Activated T-cell treated with anti-CD3 and anti-CD28 coated beads, Interleukin-2, amount 50 U/mL, for 72 hours (primary cell): ENCODE measurements around the gene GRIN3B. TPM values are rescaled to one million over a fixed set of nuclear protein-coding genes. Genes with fewer than 3 reads are reported as not detected.

Experiments used
- ATAC-seq, 2 donors: fragments of 150-1000 bp; cut with Tn5 transposase; replicated peaks in 1 of 2; 2 replicates each; pipeline ENCODE4 v1.10.0; 2021; ENCODE audit warnings: moderate library complexity in 2 of 2, mild to moderate bottlenecking in 1 of 2
- DNase-seq, 2 donors: peaks; one replicate each; pipeline ENCODE4 v3.0.0; 2021 to 2022; ENCODE audit warnings: mixed read lengths in 1 of 2
- H3K27ac Mint-ChIP-seq: one replicate; pipeline ENCODE4 v1.8.0; 2022; ENCODE audit warnings: mild to moderate bottlenecking, moderate library complexity, mixed read lengths
- H3K27me3 Mint-ChIP-seq: one replicate; pipeline ENCODE4 v1.8.0; 2022; ENCODE audit warnings: low read depth, mixed read lengths
- H3K36me3 Mint-ChIP-seq, 2 donors: one replicate each; pipeline ENCODE4 v1.8.0; 2022; ENCODE audit warnings: mixed read lengths in 2 of 2, mild to moderate bottlenecking in 1 of 2; ENCODE audit not compliant: insufficient read depth in 2 of 2
- H3K4me1 Mint-ChIP-seq: one replicate; pipeline ENCODE4 v1.8.0; 2022; ENCODE audit warnings: low read depth, mixed read lengths
- H3K4me3 Mint-ChIP-seq, 2 donors: one replicate each; pipeline ENCODE4 v1.8.0; 2022; ENCODE audit warnings: mild to moderate bottlenecking in 2 of 2, mixed read lengths in 2 of 2, moderate library complexity in 2 of 2
- H3K9me3 Mint-ChIP-seq, 2 donors: one replicate each; pipeline ENCODE4 v1.8.0; 2022; ENCODE audit warnings: mixed read lengths in 2 of 2
- total RNA-seq, 2 donors: library from RNA; stranded (reverse); gene quantifications; one replicate each; pipeline ENCODE4 v1.2.3, GENCODE V29; 2022

The GRIN3B gene
- total RNA-seq, 2 donors from 2014 or later, result 0.10 to 0.35 TPM

DNA sequence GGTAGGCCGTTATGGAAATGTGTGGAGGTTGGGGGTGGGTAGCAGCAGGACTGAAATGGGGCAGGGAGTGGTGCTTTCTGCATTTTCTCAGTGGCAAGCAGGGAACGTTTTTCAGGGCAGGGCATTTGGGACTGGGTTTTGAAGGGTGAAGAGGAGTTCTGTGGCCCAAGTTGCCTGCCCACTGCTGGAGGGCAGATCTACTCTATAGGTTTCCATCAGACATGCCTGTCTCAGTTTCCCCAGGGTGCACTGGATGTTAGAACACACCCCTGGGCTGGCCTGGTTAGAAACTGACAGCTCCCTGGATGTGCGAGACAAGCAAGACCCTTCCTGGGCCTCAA, 870 bp upstream of the GRIN3B start:
- H3K9me3 Mint-ChIP-seq, result no peaks in the 10 kb centered on the region
- ATAC-seq (no peak), DNase-seq (no peak)
- H3K27me3 Mint-ChIP-seq, result peaks cover 32% of the 10 kb centered on the region
- no peak overlapping the region for H3K27ac Mint-ChIP-seq
- peaks cover 24% of the 10 kb centered on the region for H3K4me1 Mint-ChIP-seq
- H3K4me3 Mint-ChIP-seq, result peak overlapping the region in 1 of 2 donors; percentile 58
- no peaks in the 10 kb centered on the region for H3K36me3 Mint-ChIP-seq

DNA sequence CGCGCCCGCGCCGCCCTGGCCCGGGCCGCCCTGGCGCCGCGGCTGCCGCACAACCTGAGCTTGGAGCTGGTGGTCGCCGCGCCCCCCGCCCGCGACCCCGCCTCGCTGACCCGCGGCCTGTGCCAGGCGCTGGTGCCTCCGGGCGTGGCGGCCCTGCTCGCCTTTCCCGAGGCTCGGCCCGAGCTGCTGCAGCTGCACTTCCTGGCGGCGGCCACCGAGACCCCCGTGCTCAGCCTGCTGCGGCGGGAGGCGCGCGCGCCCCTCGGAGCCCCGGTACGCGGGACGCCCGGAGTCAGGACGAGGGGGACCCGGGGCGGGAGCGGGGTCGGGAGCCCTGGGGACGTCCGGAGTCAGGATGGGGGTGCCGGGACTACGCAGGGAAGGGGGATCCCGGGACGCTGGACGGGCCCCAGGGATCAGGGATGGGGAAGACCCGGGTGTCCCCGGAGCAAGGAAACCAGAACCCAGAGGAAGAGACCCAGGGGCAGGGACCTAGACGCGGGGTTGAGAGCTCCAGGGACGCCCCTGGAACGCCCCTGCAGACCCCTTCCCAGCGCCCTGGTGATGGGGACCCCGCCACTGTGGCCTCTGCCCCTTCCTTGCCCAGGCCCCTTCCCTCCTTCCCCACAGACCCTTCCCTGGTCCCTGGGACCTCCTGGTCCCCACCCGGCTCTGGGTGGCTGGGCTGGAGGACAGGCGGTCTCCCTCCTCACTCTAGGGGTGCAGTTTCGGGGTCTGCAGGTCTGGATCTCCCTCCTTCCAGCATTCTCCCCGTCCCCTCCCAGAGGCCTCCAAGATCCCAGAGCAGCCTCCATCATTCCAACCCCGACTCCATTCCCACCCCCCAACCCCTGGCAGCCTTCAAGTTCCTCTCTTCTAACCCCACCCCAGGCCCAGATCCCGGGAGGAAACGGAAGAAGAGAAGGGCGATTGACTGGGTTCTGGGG, 645 bp downstream of the GRIN3B start:
- H3K4me3 Mint-ChIP-seq, result peak overlapping the region; percentile 22 to 62
- DNase-seq, result no peak
- H3K27me3 Mint-ChIP-seq, result peaks cover 32% of the 10 kb centered on the region
- H3K36me3 Mint-ChIP-seq, result no peaks in the 10 kb centered on the region
- H3K27ac Mint-ChIP-seq, result no peak overlapping the region
- ATAC-seq, result no peak
- peaks cover 24% of the 10 kb centered on the region for H3K4me1 Mint-ChIP-seq
- no peaks in the 10 kb centered on the region for H3K9me3 Mint-ChIP-seq

DNA sequence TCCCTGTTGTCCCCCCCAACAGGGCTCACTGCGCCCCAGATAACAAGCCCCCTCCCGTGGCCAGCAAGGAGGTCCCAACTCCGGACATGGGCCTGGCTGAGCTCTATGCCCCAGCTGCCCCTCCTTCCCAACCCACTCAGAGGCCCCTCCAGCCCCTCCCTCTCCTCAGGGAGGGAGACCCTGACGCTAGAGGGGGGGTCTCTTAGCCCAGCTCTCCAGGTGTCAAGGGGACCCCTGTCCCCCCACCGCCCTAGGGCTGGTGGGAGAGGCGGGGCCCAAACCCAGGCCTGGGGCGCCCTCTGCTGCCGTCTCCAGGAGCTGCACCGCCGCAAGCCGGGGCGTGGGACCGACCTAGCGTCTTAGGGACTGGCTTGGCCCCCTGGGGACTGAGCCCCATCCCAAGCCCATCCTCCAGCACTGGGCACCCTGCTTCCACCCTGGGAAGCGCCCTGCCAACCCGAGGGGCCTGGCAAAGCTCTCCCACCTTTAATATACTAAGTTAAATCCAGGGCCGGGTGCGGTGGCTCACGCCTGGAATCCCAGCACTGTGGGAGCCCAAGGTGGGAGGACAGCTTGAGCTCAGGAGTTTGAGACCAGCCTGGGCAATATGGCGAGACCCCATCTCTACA, 1.4 kb downstream of the GRIN3B start:
- Mint-ChIP-seq H3K36me3 (no peaks in the 10 kb centered on the region), H3K27ac (no peak overlapping the region), H3K4me3 (no peak overlapping the region), H3K4me1 (peaks cover 17% of the 10 kb centered on the region), H3K9me3 (no peaks in the 10 kb centered on the region), H3K27me3 (peaks cover 32% of the 10 kb centered on the region)
- DNase-seq, result peak; percentile 75 to 84
- peak; percentile 65 to 67 for ATAC-seq

DNA sequence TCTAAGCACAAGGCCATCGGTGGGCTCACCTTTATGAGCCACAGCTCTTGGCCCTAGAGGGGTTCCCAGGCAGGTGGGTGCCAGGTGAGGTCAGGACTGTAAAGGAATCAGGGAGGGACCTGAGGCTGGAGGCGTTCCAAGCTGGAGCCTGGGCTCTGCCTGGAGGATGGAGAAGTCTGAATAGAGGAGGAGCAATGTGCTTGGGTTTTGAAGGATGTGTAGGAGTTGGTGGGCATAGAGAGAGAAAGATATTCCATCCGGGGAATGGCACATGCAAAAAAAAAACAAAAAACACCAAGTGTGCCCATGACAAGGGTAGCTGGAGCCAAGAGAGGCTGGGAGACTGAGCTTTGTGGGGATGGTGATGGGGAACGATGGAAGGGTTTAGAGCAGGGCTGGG, 2.4 kb downstream of the GRIN3B start:
- H3K4me1 Mint-ChIP-seq, result peaks cover 13% of the 10 kb centered on the region

DNA sequence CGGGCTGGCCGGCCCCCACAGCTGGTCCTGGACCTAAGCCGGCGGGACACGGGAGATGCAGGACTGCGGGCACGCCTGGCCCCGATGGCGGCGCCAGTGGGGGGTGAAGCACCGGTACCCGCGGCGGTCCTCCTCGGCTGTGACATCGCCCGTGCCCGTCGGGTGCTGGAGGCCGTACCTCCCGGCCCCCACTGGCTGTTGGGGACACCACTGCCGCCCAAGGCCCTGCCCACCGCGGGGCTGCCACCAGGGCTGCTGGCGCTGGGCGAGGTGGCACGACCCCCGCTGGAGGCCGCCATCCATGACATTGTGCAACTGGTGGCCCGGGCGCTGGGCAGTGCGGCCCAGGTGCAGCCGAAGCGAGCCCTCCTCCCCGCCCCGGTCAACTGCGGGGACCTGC, 3.1 kb downstream of the GRIN3B start:
- no peaks in the 10 kb centered on the region for H3K36me3 Mint-ChIP-seq
- H3K4me1 Mint-ChIP-seq, result peaks cover 6% of the 10 kb centered on the region
- no peaks in the 10 kb centered on the region for H3K9me3 Mint-ChIP-seq
- no peak overlapping the region for H3K4me3 Mint-ChIP-seq
- H3K27ac Mint-ChIP-seq, result no peak overlapping the region
- ATAC-seq (no peak), DNase-seq (no peak)
- peaks cover 24% of the 10 kb centered on the region for H3K27me3 Mint-ChIP-seq

More for the DNA sequence above, 2.4 kb downstream of the GRIN3B start:
- Mint-ChIP-seq H3K27ac (peak overlapping the region; percentile 33), H3K36me3 (no peaks in the 10 kb centered on the region), H3K27me3 (peaks cover 31% of the 10 kb centered on the region), H3K4me3 (no peak overlapping the region), H3K9me3 (no peaks in the 10 kb centered on the region)
- DNase-seq, result no peak
- ATAC-seq, result no peak

DNA sequence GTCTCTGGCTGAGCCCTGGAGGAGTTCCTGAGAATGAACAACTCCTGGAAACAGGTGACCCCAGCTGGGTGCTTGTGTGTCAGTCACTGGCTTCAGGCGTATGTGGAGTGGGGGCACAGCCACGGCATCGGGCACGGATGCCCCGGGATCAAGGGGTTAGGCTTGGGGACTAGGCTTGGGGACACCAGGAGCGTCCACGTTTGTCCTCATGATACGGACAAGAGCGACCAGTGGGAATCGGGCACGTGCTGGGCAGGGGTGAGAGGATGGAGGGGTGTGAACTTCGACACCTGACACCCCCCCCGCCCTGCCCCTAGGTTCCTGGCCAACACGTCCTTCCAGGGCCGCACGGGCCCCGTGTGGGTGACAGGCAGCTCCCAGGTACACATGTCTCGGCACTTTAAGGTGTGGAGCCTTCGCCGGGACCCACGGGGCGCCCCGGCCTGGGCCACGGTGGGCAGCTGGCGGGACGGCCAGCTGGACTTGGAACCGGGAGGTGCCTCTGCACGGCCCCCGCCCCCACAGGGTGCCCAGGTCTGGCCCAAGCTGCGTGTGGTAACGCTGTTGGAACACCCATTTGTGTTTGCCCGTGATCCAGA, 4.1 kb downstream of the GRIN3B start:
- Mint-ChIP-seq H3K9me3 (no peaks in the 10 kb centered on the region), H3K4me1 (peaks cover 2% of the 10 kb centered on the region), H3K36me3 (no peaks in the 10 kb centered on the region), H3K27me3 (peaks cover 17% of the 10 kb centered on the region), H3K4me3 (no peak overlapping the region), H3K27ac (no peak overlapping the region)
- no peak for ATAC-seq
- DNase-seq, result no peak

DNA sequence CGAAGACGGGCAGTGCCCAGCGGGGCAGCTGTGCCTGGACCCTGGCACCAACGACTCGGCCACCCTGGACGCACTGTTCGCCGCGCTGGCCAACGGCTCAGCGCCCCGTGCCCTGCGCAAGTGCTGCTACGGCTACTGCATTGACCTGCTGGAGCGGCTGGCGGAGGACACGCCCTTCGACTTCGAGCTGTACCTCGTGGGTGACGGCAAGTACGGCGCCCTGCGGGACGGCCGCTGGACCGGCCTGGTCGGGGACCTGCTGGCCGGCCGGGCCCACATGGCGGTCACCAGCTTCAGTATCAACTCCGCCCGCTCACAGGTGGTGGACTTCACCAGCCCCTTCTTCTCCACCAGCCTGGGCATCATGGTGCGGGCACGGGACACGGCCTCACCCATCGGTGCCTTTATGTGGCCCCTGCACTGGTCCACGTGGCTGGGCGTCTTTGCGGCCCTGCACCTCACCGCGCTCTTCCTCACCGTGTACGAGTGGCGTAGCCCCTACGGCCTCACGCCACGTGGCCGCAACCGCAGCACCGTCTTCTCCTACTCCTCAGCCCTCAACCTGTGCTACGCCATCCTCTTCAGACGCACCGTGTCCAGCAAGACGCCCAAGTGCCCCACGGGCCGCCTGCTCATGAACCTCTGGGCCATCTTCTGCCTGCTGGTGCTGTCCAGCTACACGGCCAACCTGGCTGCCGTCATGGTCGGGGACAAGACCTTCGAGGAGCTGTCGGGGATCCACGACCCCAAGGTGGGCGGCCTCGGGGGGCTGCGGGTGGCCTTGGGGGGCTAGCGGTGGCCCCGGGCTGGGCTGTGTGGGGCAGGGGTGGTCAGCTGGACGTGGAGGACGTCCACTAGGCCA, 4.8 kb downstream of the GRIN3B start:
- Mint-ChIP-seq H3K9me3 (no peaks in the 10 kb centered on the region), H3K36me3 (no peaks in the 10 kb centered on the region), H3K4me1 (no peaks in the 10 kb centered on the region), H3K27me3 (peaks cover 14% of the 10 kb centered on the region), H3K27ac (no peak overlapping the region), H3K4me3 (no peak overlapping the region)
- no peak for DNase-seq
- ATAC-seq, result no peak

DNA sequence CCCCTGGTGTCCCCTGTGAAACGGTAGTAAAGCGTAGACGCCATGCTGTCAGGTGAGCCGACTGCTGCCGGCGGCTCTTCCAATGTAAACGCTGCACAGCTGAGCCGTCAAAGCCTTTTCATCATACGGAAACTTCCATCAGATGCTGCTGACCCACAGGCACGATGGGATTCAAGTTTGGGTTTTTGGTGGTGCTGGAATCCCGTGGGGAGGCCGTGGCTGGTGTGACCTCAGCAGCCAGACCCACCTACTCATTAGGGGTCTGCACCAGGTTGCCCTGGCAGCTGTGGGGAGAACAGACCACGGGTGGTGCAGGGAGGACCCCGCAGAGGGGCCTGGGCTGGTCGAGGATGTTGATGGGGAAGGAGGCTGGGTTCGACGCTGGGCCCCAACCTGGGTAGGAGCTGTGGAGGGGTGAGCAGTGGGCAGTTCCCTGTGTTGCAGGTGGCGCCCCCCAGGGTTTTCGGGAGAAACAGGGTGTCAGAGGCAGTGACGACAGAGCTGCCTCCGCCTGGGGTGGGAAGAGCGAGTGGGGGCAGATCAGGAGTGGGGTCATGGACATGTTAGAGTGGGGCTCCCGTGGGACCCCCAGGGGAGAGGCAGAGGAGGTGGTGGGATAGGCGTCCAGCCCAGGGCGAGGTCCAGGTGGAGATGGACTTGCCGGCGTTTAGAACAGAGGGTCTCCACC, 6.6 kb downstream of the GRIN3B start:
- no peak for DNase-seq
- Mint-ChIP-seq H3K4me1 (no peaks in the 10 kb centered on the region), H3K36me3 (no peaks in the 10 kb centered on the region), H3K9me3 (no peaks in the 10 kb centered on the region), H3K27ac (no peak overlapping the region), H3K27me3 (peaks cover 7% of the 10 kb centered on the region), H3K4me3 (no peak overlapping the region)
- ATAC-seq, result no peak

DNA sequence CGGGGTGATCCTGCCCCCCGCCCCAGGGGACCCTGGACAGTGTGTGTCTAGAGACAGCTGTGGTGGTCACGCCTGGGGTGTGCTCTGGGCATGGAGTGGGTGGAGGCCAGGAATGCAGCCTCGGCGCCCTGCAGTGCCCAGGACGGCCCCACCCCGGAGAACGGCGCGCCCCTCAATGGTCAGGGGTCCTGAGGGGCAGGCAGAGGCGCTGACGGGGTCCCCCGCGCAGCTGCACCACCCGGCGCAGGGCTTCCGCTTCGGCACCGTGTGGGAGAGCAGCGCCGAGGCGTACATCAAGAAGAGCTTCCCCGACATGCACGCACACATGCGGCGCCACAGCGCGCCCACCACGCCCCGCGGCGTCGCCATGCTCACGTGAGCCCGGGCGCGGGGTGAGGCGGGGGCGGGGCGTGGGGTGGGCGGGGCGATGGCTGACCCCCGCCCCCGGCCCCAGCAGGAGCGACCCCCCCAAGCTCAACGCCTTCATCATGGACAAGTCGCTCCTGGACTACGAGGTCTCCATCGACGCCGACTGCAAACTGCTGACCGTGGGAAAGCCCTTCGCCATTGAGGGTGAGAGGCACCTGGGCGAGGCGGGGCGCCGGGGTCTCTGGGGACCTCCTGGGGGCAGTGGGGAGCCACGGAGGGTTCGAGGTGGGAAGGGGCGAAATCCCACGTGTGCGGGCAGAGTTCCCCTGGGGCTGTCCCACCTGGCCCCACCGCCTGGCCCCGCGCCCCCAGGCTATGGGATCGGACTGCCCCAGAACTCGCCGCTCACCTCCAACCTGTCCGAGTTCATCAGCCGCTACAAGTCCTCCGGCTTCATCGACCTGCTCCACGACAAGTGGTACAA, 7.4 kb downstream of the GRIN3B start:
- no peaks in the 10 kb centered on the region for H3K4me1 Mint-ChIP-seq
- no peaks in the 10 kb centered on the region for H3K36me3 Mint-ChIP-seq
- H3K9me3 Mint-ChIP-seq, result no peaks in the 10 kb centered on the region
- H3K27me3 Mint-ChIP-seq, result peaks cover 4% of the 10 kb centered on the region
- ATAC-seq (no peak), DNase-seq (no peak)
- no peak overlapping the region for H3K4me3 Mint-ChIP-seq
- no peak overlapping the region for H3K27ac Mint-ChIP-seq

DNA sequence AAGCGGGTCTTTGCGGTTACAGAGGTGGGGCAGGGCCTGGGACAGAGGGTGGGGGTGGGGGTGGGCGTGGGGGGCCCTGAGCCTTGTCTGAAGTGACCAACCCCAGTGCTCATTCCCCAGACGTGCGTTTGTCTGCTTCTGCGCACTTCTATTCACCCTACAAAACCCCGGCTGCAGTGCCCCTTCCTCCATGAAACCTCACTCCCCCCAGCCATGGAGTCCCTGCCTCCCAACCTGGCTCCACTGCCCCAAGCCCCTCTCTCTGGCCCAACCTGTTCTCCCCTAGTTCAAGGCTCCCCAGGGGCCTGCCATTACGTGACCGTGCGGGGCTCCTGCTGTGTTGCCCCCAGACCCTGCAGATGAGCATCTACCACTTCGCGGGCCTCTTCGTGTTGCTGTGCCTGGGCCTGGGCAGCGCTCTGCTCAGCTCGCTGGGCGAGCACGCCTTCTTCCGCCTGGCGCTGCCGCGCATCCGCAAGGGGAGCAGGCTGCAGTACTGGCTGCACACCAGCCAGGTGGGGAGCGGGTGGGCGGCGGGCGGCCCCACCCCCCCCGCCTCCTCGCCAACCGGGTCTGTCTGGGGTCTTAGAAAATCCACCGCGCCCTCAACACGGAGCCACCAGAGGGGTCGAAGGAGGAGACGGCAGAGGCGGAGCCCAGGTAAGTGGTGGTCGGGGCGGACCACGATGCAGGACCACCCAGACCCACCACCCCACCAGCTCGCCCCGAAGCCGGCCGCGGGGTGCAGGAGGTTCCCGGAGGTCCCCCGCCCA, 8.2 kb downstream of the GRIN3B start:
- H3K27ac Mint-ChIP-seq, result no peak overlapping the region
- no peak overlapping the region for H3K4me3 Mint-ChIP-seq
- ATAC-seq (no peak), DNase-seq (no peak)
- H3K36me3 Mint-ChIP-seq, result no peaks in the 10 kb centered on the region
- no peaks in the 10 kb centered on the region for H3K27me3 Mint-ChIP-seq
- no peaks in the 10 kb centered on the region for H3K9me3 Mint-ChIP-seq
- H3K4me1 Mint-ChIP-seq, result no peaks in the 10 kb centered on the region
